ENCODE measurements around the gene VHLL. TPM values are rescaled to one million over a fixed set of nuclear protein-coding genes. Genes with fewer than 3 reads are reported as not detected.
"Not testable (repeated sequence)": the region's sequence is repeated elsewhere in the genome, so short reads cannot be mapped to it uniquely, and the experiment has no call there.

The VHLL gene
- under 1 TPM in 2 of 5 donors, not detected in 3; 0.39 to 0.88 TPM for total RNA-seq
- total RNA-seq (2013): not detected
- total RNA-seq: 0 to 0.51 (median 0.13) reads per million in 29 experiments

DNA sequence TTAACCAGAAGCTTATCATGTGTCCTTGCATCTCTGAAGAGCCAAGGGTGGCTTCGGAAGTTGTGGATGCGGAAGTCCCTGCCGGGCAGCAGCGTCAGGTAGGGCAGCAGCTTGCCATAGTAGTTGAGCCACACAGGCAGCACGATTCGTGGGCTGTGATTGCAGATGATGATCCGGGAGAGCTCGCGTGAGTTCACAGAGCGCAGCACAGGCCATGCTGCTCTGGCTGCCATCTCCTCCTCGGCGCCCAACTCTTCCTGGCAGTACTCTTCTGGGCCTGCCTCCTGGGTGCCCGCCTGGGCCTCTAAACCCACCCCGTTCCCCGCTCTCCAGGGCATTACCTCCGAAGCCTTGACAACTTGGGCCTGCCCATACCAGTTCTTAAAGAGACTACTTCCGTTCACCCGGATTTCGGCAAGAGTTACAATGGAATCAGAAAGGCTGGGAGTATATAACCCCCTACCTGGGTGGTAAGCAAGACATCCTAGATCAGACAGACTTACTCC, at the start of gene VHLL:
VHLL (minus strand) TSS at position 456 of the 506 bp plus-strand sequence; CDS start at position 338, 118 bp downstream.
- POLR2A ChIA-PET: interaction anchor here in 1 of 2 donors (0.6 kb wide), 1 partner anchor 18 kb away, joined by 3 read pairs; no protein-coding TSS in a partner anchor
- Mint-ChIP-seq H3K9me3 (no peaks in the 10 kb centered on the region), H3K4me1 (peaks cover 14 to 20% (median 19%) of the 10 kb centered on the region in 3 donors), H3K27ac (no peak within 1 kb of the TSS), H3K4me3 (no peak within 1 kb of the TSS), H3K27me3 (no peaks in the 10 kb centered on the region), H3K36me3 (no peaks in the 10 kb centered on the region)
- Histone ChIP-seq H3K9me3 (no peaks in the 10 kb centered on the region), H3K4me3 (ENCODE audit: control insufficient read depth in 1 of 2, extremely low read depth in 1 of 2, low read length in 1 of 2) (no peak within 1 kb of the TSS), H3K27me3 (replicated peaks in 1 of 2; ENCODE audit: control insufficient read depth in 2 of 2, extremely low read depth in 1 of 2, insufficient read depth in 2 of 2, low read length in 1 of 2) (no peaks in the 10 kb centered on the region), H3K36me3 (ENCODE audit: control insufficient read depth in 2 of 2, extremely low read depth in 1 of 2, insufficient read depth in 1 of 2, low read length in 1 of 2) (peaks cover 0 to under 1% of the 10 kb centered on the region in 2 donors), H3K4me1 (ENCODE audit: control insufficient read depth in 1 of 2, extremely low read depth in 1 of 2, insufficient read depth in 2 of 2, low read length in 2 of 2) (peaks cover 8 to 19% of the 10 kb centered on the region in 2 experiments), H3K27ac (ENCODE audit: low read length) (no peak within 1 kb of the TSS)
- DNase-seq (no peak), ATAC-seq (replicated peaks in 1 of 4) (no peak)
- CTCF ChIA-PET: interaction anchor here in 1 of 2 donors (0.9 kb wide), 1 partner anchor 9 kb away, joined by 3 read pairs; no protein-coding TSS in a partner anchor
- WGBS (ENCODE audit: insufficient coverage): 97% methylated on average over 19 of the region's 19 CpGs

DNA sequence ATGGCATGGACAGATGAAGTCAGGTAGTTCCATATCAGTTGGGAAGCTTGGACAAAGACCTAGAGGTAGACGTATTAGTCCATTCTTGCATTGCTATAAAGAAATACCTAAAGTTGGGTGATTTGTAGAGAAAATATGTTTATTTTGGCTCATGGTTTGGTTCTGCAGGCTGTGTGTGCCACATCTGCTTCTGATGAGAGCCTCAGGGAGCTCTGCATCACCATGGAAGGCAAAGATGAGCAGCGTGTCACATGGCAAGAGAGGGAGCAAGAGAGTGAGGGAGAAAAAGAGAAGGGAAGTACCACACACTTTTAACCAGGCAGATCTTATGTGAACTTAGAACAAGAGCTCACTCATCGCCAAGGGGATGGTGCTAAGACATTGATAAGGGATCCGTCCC, 48.2 kb upstream of the VHLL start:
- Histone ChIP-seq H3K9me3 (no peaks in the 10 kb centered on the region), H3K4me3 (ENCODE audit: control insufficient read depth in 1 of 2, extremely low read depth in 1 of 2, low read length in 1 of 2) (no peak overlapping the region), H3K4me1 (ENCODE audit: control insufficient read depth in 1 of 2, extremely low read depth in 1 of 2, insufficient read depth in 2 of 2, low read length in 2 of 2) (no peaks in the 10 kb centered on the region), H3K36me3 (ENCODE audit: control insufficient read depth in 2 of 2, extremely low read depth in 1 of 2, insufficient read depth in 1 of 2, low read length in 1 of 2) (no peaks in the 10 kb centered on the region), H3K27me3 (replicated peaks in 1 of 2; ENCODE audit: control insufficient read depth in 2 of 2, extremely low read depth in 1 of 2, insufficient read depth in 2 of 2, low read length in 1 of 2) (peaks cover 0 to 2% of the 10 kb centered on the region in 2 experiments), H3K27ac (ENCODE audit: low read length) (no peak overlapping the region)
- POLR2A ChIA-PET: no interaction called here
- Mint-ChIP-seq H3K36me3 (no peaks in the 10 kb centered on the region), H3K4me3 (no peak overlapping the region), H3K4me1 (no peaks in the 10 kb centered on the region), H3K27ac (no peak overlapping the region), H3K9me3 (no peaks in the 10 kb centered on the region), H3K27me3 (peaks cover 11 to 17% of the 10 kb centered on the region in 2 donors)
- CTCF ChIA-PET: no interaction called here
- no peak for ATAC-seq (replicated peaks in 1 of 4)
- 70% methylated on average over 2 of the region's 4 CpGs for WGBS (ENCODE audit: insufficient coverage)
- no peak for DNase-seq

- POLR2A ChIA-PET: no interaction called here
- Mint-ChIP-seq H3K27ac (no peak overlapping the region), H3K4me1 (no peaks in the 10 kb centered on the region), H3K4me3 (no peak overlapping the region), H3K36me3 (no peaks in the 10 kb centered on the region), H3K9me3 (no peaks in the 10 kb centered on the region), H3K27me3 (peaks cover 11 to 17% of the 10 kb centered on the region in 2 donors)
- CTCF ChIA-PET: no interaction called here
- DNase-seq: no peak
- no peak overlapping the region for H3K4me3 ChIP-seq (ENCODE audit: control insufficient read depth in 1 of 2, extremely low read depth in 1 of 2, low read length in 1 of 2)
- WGBS (ENCODE audit: insufficient coverage): 60% methylated on average over 1 of the region's 2 CpGs
- no peak overlapping the region for H3K27ac ChIP-seq (ENCODE audit: low read length)
- no peaks in the 10 kb centered on the region for H3K27me3 ChIP-seq (replicated peaks in 1 of 2; ENCODE audit: control insufficient read depth in 2 of 2, extremely low read depth in 1 of 2, insufficient read depth in 2 of 2, low read length in 1 of 2)
- no peaks in the 10 kb centered on the region for H3K36me3 ChIP-seq (ENCODE audit: control insufficient read depth in 2 of 2, extremely low read depth in 1 of 2, insufficient read depth in 1 of 2, low read length in 1 of 2)
- ATAC-seq (replicated peaks in 1 of 4): no peak
- no peaks in the 10 kb centered on the region for H3K9me3 ChIP-seq
- no peaks in the 10 kb centered on the region for H3K4me1 ChIP-seq (ENCODE audit: control insufficient read depth in 1 of 2, extremely low read depth in 1 of 2, insufficient read depth in 2 of 2, low read length in 2 of 2)
Measured at GRCh38 chr1:156346636-156347035, 47.5 kb upstream of the VHLL start.

DNA sequence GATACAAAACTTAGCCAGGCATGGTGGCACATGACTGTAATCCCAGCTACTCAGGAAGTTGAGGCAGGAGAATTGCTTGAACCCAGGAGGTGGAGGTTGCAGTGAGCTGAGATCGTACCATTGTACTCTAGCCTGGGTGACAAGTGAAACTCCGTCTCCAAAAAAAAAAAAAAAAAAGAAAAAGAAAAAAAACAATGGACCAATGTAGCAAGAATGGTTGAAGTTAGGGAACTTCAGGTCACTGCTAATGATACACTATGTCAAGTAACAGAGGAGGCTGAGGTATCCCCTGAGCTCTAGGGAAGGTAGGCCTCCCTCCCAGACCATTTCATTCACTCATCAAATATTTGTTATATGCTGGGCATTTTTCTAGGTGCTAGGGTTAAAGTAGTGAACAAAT, 46.9 kb upstream of the VHLL start:
- POLR2A ChIA-PET; H3K27me3 ChIP-seq (replicated peaks in 1 of 2; ENCODE audit: control insufficient read depth in 2 of 2, extremely low read depth in 1 of 2, insufficient read depth in 2 of 2, low read length in 1 of 2); H3K4me1 Mint-ChIP-seq; H3K36me3 ChIP-seq (ENCODE audit: control insufficient read depth in 2 of 2, extremely low read depth in 1 of 2, insufficient read depth in 1 of 2, low read length in 1 of 2); ATAC-seq (replicated peaks in 1 of 4); DNase-seq; H3K36me3 Mint-ChIP-seq; H3K9me3 Mint-ChIP-seq; H3K27ac Mint-ChIP-seq; H3K4me1 ChIP-seq (ENCODE audit: control insufficient read depth in 1 of 2, extremely low read depth in 1 of 2, insufficient read depth in 2 of 2, low read length in 2 of 2); H3K4me3 Mint-ChIP-seq; H3K27ac ChIP-seq (ENCODE audit: low read length); H3K9me3 ChIP-seq; H3K4me3 ChIP-seq (ENCODE audit: control insufficient read depth in 1 of 2, extremely low read depth in 1 of 2, low read length in 1 of 2): not testable (repeated sequence)
- CTCF ChIA-PET: interaction anchor here in 1 of 2 donors (0.6 kb wide), 1 partner anchor 14 kb away, joined by 4 read pairs; no protein-coding TSS in a partner anchor
- H3K27me3 Mint-ChIP-seq: peaks cover 11 to 17% of the 10 kb centered on the region in 2 donors
- no CpG with 5 or more reads among the region's 2 CpGs for WGBS (ENCODE audit: insufficient coverage)

GRCh38 chr1:156344409-156344808, 45.3 kb upstream of the VHLL start:
- Histone ChIP-seq H3K9me3 (no peaks in the 10 kb centered on the region), H3K36me3 (ENCODE audit: control insufficient read depth in 2 of 2, extremely low read depth in 1 of 2, insufficient read depth in 1 of 2, low read length in 1 of 2) (no peaks in the 10 kb centered on the region), H3K27me3 (replicated peaks in 1 of 2; ENCODE audit: control insufficient read depth in 2 of 2, extremely low read depth in 1 of 2, insufficient read depth in 2 of 2, low read length in 1 of 2) (no peaks in the 10 kb centered on the region), H3K4me1 (ENCODE audit: control insufficient read depth in 1 of 2, extremely low read depth in 1 of 2, insufficient read depth in 2 of 2, low read length in 2 of 2) (no peaks in the 10 kb centered on the region), H3K27ac (ENCODE audit: low read length) (no peak overlapping the region), H3K4me3 (ENCODE audit: control insufficient read depth in 1 of 2, extremely low read depth in 1 of 2, low read length in 1 of 2) (no peak overlapping the region)
- H3K9me3 Mint-ChIP-seq: no peaks in the 10 kb centered on the region
- no peaks in the 10 kb centered on the region for H3K36me3 Mint-ChIP-seq
- ATAC-seq (replicated peaks in 1 of 4): no peak
- CTCF ChIA-PET: interaction anchor here (0.5 to 1.5 kb wide), 5 partner anchors 11 to 840 kb away, joined by 3 to 4 read pairs (median 3); no protein-coding TSS in a partner anchor
- POLR2A ChIA-PET: no interaction called here
- no peak for DNase-seq
- H3K4me1 Mint-ChIP-seq: no peaks in the 10 kb centered on the region
- peaks cover 11 to 17% of the 10 kb centered on the region in 2 donors for H3K27me3 Mint-ChIP-seq
- H3K27ac Mint-ChIP-seq: no peak overlapping the region
- H3K4me3 Mint-ChIP-seq: no peak overlapping the region
- no CpG with 5 or more reads among the region's 3 CpGs for WGBS (ENCODE audit: insufficient coverage)

DNA sequence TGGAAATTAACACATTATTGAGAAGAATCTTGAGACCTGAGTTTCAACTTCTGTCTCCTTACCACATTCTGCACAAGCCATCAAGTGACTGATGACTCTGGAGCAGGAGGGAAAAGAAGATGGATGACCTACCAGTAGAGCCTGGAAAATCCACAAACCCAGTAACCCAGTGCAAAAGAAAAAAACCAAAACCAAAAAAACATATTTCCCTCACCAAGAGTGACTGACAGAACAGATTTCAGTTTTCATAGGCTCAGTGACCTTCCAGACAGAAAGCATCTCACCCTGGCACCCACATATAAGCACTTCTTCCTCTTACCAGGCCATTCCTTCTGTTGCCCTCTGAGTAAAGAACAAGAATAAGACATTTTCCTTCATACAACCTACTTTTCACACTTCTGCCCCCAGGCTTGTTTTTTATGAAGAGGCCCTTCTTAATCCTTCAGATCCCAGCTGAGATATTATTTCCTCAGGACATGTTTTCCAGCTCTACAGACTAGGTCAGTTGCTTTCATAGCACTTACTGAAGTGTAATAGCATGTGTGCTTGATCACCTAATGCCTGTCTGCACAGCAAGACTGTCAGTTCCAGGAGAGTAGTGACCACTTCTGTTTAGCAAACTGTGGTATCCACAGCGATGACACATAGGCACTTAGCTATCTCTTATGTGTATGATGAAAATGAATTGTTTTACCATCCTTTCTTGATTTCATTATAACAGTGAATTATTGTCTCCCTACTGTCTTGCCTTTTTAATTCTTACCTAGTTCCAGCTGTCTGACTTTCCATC, 43.3 kb upstream of the VHLL start:
- no peak for DNase-seq
- CTCF ChIA-PET: interaction anchor here in 1 of 2 donors (0.9 kb wide), 1 partner anchor 104 kb away, joined by 3 read pairs; no protein-coding TSS in a partner anchor
- WGBS (ENCODE audit: insufficient coverage): no CpG with 5 or more reads among the region's 1 CpG

More for the DNA sequence above, 43.3 kb upstream of the VHLL start:
- H3K27ac ChIP-seq (ENCODE audit: low read length): no peak overlapping the region
- Mint-ChIP-seq H3K9me3 (no peaks in the 10 kb centered on the region), H3K27ac (no peak overlapping the region), H3K4me3 (no peak overlapping the region), H3K27me3 (peaks cover 11 to 16% of the 10 kb centered on the region in 2 donors), H3K36me3 (no peaks in the 10 kb centered on the region), H3K4me1 (peaks cover 7 to 15% (median 9%) of the 10 kb centered on the region in 3 donors)
- H3K27me3 ChIP-seq (replicated peaks in 1 of 2; ENCODE audit: control insufficient read depth in 2 of 2, extremely low read depth in 1 of 2, insufficient read depth in 2 of 2, low read length in 1 of 2): no peaks in the 10 kb centered on the region
- H3K9me3 ChIP-seq: no peaks in the 10 kb centered on the region
- no peak overlapping the region for H3K4me3 ChIP-seq (ENCODE audit: control insufficient read depth in 1 of 2, extremely low read depth in 1 of 2, low read length in 1 of 2)
- POLR2A ChIA-PET: no interaction called here
- peaks cover 0 to 4% of the 10 kb centered on the region in 2 experiments for H3K4me1 ChIP-seq (ENCODE audit: control insufficient read depth in 1 of 2, extremely low read depth in 1 of 2, insufficient read depth in 2 of 2, low read length in 2 of 2)
- no peak for ATAC-seq (replicated peaks in 1 of 4)
- H3K36me3 ChIP-seq (ENCODE audit: control insufficient read depth in 2 of 2, extremely low read depth in 1 of 2, insufficient read depth in 1 of 2, low read length in 1 of 2): no peaks in the 10 kb centered on the region

All from T-cell (primary cell).